ENCODE measurements around the gene FLOT1. TPM values are rescaled to one million over a fixed set of nuclear protein-coding genes. Genes with fewer than 3 reads are reported as not detected.
"Not testable (repeated sequence)": the region's sequence is repeated elsewhere in the genome, so short reads cannot be mapped to it uniquely, and the experiment has no call there.

FLOT1 gene
- total RNA-seq, 2 donors from 2014 or later = 121 to 141 TPM

- Histone ChIP-seq H3K36me3 (ENCODE audit: control insufficient read depth, insufficient read depth, low read length) (no peaks in the 10 kb centered on the region), H3K27ac (ENCODE audit: low read depth, low read length) (no peak overlapping the region), H3K27me3 (ENCODE audit: control insufficient read depth, insufficient read depth, low read length, poor library complexity, severe bottlenecking) (no peaks in the 10 kb centered on the region), H3K9me3 (ENCODE audit: control insufficient read depth, low read length) (no peaks in the 10 kb centered on the region), H3K4me1 (ENCODE audit: control insufficient read depth, insufficient read depth, low read length) (peaks cover 13% of the 10 kb centered on the region), H3K9ac (ENCODE audit: extremely low read depth, low read length, poor library complexity, severe bottlenecking) (no peak overlapping the region), H3K4me3 (ENCODE audit: low read length) (no peak overlapping the region)
- H3K36me3 Mint-ChIP-seq (ENCODE audit: low read depth) = no peaks in the 10 kb centered on the region
- H3K4me3 Mint-ChIP-seq = no peak overlapping the region
- H3K4me1 Mint-ChIP-seq = peaks cover 52% of the 10 kb centered on the region
- no peak for DNase-seq
- H3K9me3 Mint-ChIP-seq = peaks cover 2% of the 10 kb centered on the region
- peak overlapping the region; percentile 86 for H3K27ac Mint-ChIP-seq
- H3K27me3 Mint-ChIP-seq (ENCODE audit: insufficient read depth) = no peaks in the 10 kb centered on the region
- WGBS, 2 experiments (ENCODE audit: insufficient coverage in 1 of 2, insufficient read length in 1 of 2) = 67 to 87% methylated on average over 4 to 6 of the region's 6 CpGs
- no peak for TF ChIP-seq CTCF (conservative IDR thresholded peaks at IDR 0.05)
Measured at GRCh38 chr6:30766461-30767157, 24.1 kb upstream of the FLOT1 start.

GRCh38 chr6:30765495-30765894 is 23.0 kb upstream of the FLOT1 start:
- not testable (repeated sequence) for H3K4me3 Mint-ChIP-seq

GRCh38 chr6:30764490-30765043 is 22.1 kb upstream of the FLOT1 start:
- H3K9ac ChIP-seq (ENCODE audit: extremely low read depth, low read length, poor library complexity, severe bottlenecking) = peak overlapping the region; percentile 70
- H3K4me3 ChIP-seq (ENCODE audit: low read length) = peak overlapping the region; percentile 38
- not testable (repeated sequence) for H3K36me3 Mint-ChIP-seq (ENCODE audit: low read depth); H3K9me3 ChIP-seq (ENCODE audit: control insufficient read depth, low read length); H3K27me3 ChIP-seq (ENCODE audit: control insufficient read depth, insufficient read depth, low read length, poor library complexity, severe bottlenecking); H3K9me3 Mint-ChIP-seq; H3K36me3 ChIP-seq (ENCODE audit: control insufficient read depth, insufficient read depth, low read length); H3K27me3 Mint-ChIP-seq (ENCODE audit: insufficient read depth)
- Mint-ChIP-seq H3K4me3 (peak overlapping the region; percentile 30), H3K27ac (peak overlapping the region; percentile 93), H3K4me1 (peaks cover 50% of the 10 kb centered on the region)
- H3K27ac ChIP-seq (ENCODE audit: low read depth, low read length) = peak overlapping the region; percentile 91
- 8 to 14% methylated on average over 8 to 13 of the region's 13 CpGs for WGBS, 2 experiments (ENCODE audit: insufficient coverage in 1 of 2, insufficient read length in 1 of 2)
- peaks cover 13% of the 10 kb centered on the region for H3K4me1 ChIP-seq (ENCODE audit: control insufficient read depth, insufficient read depth, low read length)
- DNase-seq = peak; percentile 88

More at GRCh38 chr6:30765495-30765894, 23.0 kb upstream of the FLOT1 start:
- not testable (repeated sequence) for H3K27me3 ChIP-seq (ENCODE audit: control insufficient read depth, insufficient read depth, low read length, poor library complexity, severe bottlenecking); H3K4me3 ChIP-seq (ENCODE audit: low read length); H3K9me3 Mint-ChIP-seq; H3K36me3 ChIP-seq (ENCODE audit: control insufficient read depth, insufficient read depth, low read length); H3K9me3 ChIP-seq (ENCODE audit: control insufficient read depth, low read length); H3K36me3 Mint-ChIP-seq (ENCODE audit: low read depth); DNase-seq; H3K27me3 Mint-ChIP-seq (ENCODE audit: insufficient read depth)
- Mint-ChIP-seq H3K27ac (peak overlapping the region; percentile 93), H3K4me1 (peaks cover 52% of the 10 kb centered on the region)
- H3K9ac ChIP-seq (ENCODE audit: extremely low read depth, low read length, poor library complexity, severe bottlenecking) = peak overlapping the region; percentile 70
- H3K27ac ChIP-seq (ENCODE audit: low read depth, low read length) = peak overlapping the region; percentile 56
- WGBS, 2 experiments (ENCODE audit: insufficient coverage in 1 of 2, insufficient read length in 1 of 2) = 10% methylated on average over 1 of the region's 1 CpG; no CpG with 5 or more reads in 1 of the 2 experiments
- peaks cover 17% of the 10 kb centered on the region for H3K4me1 ChIP-seq (ENCODE audit: control insufficient read depth, insufficient read depth, low read length)

- H3K27ac ChIP-seq (ENCODE audit: low read depth, low read length) = peak overlapping the region; percentile 91
- H3K27me3 Mint-ChIP-seq (ENCODE audit: insufficient read depth) = no peaks in the 10 kb centered on the region
- H3K4me1 ChIP-seq (ENCODE audit: control insufficient read depth, insufficient read depth, low read length) = peaks cover 7% of the 10 kb centered on the region
- H3K36me3 Mint-ChIP-seq (ENCODE audit: low read depth) = no peaks in the 10 kb centered on the region
- peaks cover 2% of the 10 kb centered on the region for H3K9me3 Mint-ChIP-seq
- WGBS, 2 experiments (ENCODE audit: insufficient coverage in 1 of 2, insufficient read length in 1 of 2) = 9 to 10% methylated on average over 6 to 8 of the region's 8 CpGs
- peak; percentile 19 for TF ChIP-seq CTCF (conservative IDR thresholded peaks at IDR 0.05)
- peak overlapping the region; percentile 70 for H3K9ac ChIP-seq (ENCODE audit: extremely low read depth, low read length, poor library complexity, severe bottlenecking)
- DNase-seq = peak; percentile 90
- no peaks in the 10 kb centered on the region for H3K27me3 ChIP-seq (ENCODE audit: control insufficient read depth, insufficient read depth, low read length, poor library complexity, severe bottlenecking)
- no peaks in the 10 kb centered on the region for H3K36me3 ChIP-seq (ENCODE audit: control insufficient read depth, insufficient read depth, low read length)
- peaks cover 48% of the 10 kb centered on the region for H3K4me1 Mint-ChIP-seq
- H3K9me3 ChIP-seq (ENCODE audit: control insufficient read depth, low read length) = no peaks in the 10 kb centered on the region
- peak overlapping the region; percentile 62 for H3K4me3 ChIP-seq (ENCODE audit: low read length)
- H3K4me3 Mint-ChIP-seq = peak overlapping the region; percentile 30
- peak overlapping the region; percentile 93 for H3K27ac Mint-ChIP-seq
Measured at GRCh38 chr6:30763618-30764489, 21.4 kb upstream of the FLOT1 start.
